Measurements from ENCODE around the gene MRPL2.
A peak's percentile ranks its signal among the peaks of the same experiment; 100 is the strongest.
"Not testable (repeated sequence)": the region's sequence is repeated elsewhere in the genome, so short reads cannot be mapped to it uniquely, and the experiment has no call there.

Gene MRPL2

GRCh38 chr6:43052225-43052841 lies 6.9 kb downstream of the MRPL2 start:
- DNase-seq, result no peak

- DNase-seq, result no peak
These were observed 8.3 kb downstream of the MRPL2 start for GRCh38 chr6:43050981-43051380.

DNA sequence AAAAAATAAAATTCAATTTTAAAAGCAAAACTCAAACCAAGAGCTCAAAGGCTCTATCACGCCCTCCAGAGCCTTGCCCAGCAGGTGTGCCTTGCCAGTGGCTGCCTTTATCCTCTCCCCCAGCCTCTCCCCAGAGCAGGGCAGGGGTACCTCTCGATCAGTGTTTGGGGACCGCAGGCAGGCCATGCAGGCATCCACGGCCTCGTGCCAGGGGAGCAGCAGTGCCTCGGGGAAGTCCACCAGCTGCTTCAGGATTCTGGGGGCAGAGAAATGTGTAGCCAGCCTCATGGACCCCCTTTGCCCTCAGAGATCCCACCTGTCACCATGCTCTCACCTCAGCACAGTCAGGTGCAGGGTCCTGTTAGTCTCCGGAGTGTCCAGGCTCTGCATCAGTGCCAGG lies 11.2 kb downstream of the MRPL2 start:
- no peak for DNase-seq

DNA sequence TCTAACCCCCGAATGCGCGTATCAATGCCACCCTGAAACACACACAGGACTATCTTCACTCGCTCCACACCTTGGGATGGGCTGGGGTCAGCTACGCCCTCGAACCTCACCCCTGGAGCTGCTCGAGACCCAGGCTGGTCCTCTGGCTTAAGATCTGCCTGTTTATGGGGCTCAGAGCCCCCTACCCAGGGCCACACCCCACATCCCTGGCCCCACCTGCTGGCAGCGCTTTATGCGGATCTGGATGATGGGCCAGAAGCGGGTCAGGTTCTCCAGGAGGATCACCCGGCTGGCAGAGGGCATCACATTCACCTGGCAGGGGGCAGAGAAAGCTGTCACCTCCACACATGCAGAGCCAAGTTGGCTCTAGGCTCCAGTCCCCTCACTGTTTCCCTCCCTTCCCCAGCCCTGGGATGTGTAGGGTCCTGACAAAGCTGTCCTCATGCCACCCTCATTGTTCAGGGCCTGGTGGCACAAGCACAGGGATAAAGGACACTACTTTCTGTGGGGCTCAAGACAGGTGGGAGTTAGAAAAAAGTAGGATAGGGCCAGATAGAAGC lies 13.8 kb downstream of the MRPL2 start:
- DNase-seq, result no peak

GRCh38 chr6:43043310-43043709 lies 15.9 kb downstream of the MRPL2 start:
- no peak for DNase-seq

- not testable (repeated sequence) for DNase-seq
These were observed 17.8 kb downstream of the MRPL2 start for GRCh38 chr6:43041475-43041874.

DNA sequence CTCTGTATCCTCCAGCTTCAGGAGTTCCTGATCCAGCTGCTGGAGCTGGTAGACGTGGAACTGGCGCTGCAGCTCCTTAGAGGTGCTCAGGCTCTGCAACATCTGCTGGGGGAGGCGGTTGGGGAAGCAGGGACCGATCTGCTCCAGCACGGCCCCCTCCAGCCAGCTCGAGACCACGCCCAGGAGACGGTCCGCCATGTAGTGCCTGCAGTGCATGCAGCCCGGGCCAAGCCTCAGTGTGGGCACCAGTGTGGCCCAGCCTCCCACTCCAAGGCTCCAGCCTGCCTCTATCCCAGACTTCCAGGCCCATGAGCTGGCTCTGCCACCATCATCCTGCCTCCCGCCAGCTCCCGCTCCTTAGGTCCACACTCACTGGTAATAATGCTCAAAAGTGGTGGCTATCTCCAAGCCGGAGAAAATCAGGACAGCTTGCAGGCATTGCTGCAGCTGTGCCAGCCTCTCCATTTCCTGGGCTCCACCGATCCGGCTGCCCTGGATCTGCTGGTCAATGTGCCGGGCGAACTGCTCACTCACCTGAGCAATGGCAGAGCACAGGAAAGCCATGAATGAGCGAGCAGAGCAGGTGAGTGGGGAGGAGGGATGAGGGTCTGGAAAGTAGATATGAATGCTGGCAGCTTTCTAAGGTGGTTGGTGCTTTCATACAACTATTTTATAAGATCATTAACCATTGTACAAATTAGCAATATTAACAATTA lies 18.5 kb downstream of the MRPL2 start:
- no peak for DNase-seq

DNA sequence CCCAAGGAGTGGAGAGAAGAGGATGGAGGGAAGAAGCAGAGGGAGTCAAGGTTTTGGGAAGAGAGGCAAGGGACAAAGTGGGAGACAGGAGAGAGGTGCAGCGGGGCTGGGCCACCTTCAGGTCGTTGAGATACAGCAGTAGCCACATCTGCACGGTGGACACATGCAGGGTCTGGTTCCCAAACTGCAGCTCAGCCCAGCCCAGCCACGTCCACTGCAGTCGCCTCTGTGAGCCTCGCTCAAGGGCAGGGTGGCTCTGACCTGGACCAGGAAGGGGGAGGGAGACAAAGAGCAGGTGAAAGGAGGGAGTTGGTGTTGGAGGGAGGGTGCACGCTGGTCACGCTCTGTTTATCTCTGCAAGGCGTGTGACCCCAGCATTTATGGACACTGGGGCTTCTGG lies 20.5 kb downstream of the MRPL2 start:
- no peak for DNase-seq

DNA sequence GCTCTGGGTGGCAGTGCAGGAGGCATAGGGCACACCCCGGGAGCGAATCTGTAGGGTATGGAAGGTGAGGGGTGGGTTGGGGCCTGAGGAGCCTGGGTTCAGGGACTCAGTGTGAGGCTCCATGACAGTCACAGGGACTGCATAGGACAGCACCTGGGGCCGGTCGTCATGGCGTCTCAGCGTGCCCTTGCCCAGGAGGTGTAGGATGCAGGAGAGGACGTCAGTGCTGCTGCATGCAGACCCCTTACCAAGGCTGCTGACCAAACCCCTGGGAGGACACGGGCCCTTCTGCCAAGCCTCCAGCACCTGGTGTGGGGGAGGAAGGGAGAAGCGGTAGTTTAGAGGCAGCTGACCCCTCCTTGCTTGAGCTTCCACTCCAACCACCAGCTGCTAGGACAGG lies 21.5 kb downstream of the MRPL2 start:
- DNase-seq, result no peak

- DNase-seq, result no peak
These were observed 22.0 kb downstream of the MRPL2 start for GRCh38 chr6:43037197-43037596.

- DNase-seq, result no peak
These were observed 22.5 kb downstream of the MRPL2 start for GRCh38 chr6:43036712-43037111.

DNA sequence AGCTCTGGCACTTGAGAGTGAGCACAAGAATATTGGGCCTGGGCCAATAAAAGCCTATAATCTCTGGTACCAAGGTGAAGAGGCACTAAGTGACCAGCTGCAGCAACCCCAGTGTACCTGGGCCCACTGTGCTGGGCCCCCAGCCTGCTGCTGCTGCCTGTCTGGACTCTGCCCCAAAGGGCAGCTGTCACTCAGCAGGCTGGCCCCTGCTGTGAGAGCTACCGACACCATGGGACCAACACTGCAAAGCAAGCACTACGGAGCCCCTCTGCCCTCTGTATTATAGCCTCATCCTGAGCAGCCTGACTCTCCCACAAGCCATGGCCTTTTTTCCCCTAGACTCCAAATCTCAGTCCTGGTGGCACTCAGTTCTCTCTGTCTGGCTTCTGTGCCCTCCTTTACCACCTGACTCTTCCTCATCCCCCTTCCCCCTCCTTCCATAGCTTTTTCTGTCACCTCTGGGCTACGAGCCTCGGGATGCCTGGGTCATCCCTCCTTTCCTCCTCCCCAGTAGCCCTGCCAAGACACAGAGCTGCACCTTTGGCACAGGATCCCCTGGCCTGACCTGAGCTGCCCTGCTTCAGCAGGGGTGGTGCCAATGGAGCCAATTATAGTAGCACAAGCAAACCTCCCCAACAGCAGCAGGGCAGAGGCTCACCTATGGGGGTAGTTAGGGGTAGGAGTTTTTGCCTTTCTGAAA lies 23.6 kb downstream of the MRPL2 start:
- no peak for DNase-seq

DNA sequence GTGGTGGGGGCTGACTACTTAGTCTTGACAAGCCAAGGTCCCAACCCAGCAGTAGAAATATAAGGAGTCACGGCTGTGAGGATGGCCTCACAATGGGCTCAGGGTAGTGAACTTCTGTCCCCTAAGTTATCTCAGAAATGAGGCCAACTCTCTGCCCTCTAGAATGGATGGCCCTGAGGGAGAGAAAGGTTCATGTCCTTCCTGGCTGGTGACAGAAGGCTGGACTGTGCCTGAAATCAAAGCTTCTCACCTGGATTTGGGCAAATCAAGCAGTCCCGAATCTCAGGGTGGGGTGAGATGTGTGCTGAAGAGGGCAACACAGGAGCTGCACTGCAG lies 25.1 kb downstream of the MRPL2 start:
- no peak for DNase-seq

GRCh38 chr6:43033496-43034189 lies 25.6 kb downstream of the MRPL2 start:
- no peak for DNase-seq

GRCh38 chr6:43032326-43032725 lies 26.9 kb downstream of the MRPL2 start:
- no peak for DNase-seq

DNA sequence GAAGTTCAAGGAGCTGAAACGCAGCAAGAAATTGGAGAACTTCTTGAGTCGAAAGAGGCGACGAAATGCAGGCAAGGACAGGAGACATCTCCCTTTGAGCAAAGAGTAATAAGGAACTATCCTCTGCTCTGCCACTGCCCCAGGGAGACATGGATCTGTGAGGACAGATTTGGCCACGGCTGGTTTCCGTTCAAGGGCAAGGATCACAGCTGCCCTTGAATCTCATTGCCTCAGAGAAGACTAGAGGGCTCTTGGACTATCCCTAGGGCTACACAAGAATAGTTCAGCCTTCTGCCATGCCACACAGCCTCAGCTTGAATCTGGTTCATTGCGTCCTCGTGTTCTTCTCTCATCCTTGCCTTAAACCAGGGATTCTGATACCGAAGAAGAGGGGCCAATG lies 30.1 kb downstream of the MRPL2 start:
- no peak for DNase-seq

- DNase-seq, result no peak
These were observed 32.9 kb downstream of the MRPL2 start for GRCh38 chr6:43026365-43026764.

DNA sequence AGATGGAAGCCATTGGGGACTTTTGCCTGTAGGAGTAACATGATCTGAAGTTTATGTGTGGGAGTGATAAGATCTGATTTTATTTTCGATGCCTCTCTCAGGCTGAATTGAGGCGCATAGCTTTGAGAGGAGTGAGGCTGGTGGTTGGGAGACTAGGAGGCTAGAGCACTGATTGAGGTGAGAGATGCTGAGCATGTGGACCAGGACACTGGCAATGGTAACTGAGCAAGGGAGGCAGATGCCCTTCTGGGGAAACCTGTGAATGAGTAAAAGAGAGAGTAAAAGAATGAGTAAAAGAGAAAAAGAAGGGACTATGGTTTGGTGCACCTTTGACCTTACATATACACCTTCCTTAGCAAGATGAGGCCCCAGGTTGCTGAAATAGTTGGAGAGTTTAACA lies 34.8 kb downstream of the MRPL2 start:
- DNase-seq, result no peak

GRCh38 chr6:43021270-43022047 lies 37.8 kb downstream of the MRPL2 start, which contains the start of gene RRP36:
Gene RRP36 (plus strand): TSS chr6:43021623. CDS start chr6:43021655, 32 bp downstream.
- DNase-seq, result peak; percentile 74

- no peak for DNase-seq
These were observed 38.4 kb downstream of the MRPL2 start for GRCh38 chr6:43020847-43021246.

DNA sequence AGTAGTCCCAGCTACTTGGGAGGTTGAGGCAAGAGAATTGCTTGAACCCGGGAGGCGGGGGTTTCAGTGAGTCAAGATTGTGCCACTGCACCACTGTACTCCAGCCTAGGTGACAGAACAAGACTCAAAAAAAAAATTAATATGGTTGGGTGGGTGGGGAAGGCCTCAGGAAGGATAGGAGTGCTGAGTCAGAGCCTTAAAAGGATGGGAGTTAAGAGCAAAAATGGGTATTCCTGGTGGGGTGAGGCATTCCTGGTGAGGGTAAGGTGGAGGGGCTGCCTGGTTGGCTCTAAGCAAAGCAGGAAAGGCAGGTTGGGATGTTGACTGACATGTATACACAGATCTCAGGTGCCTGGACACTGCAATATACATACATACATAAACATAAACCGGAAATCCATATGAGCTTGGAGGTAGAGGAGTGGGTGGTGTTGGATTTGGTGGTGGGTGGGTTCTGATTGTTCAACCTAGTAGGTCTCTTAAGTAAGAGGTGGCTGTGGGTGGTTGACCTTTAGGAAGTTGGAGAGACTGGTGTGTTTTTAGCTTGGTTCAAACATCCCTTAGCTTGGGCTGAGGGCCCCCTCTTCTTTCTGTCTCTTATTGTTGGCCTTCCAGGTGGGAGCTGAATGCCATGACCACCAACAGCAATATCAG lies 39.1 kb downstream of the MRPL2 start:
- DNase-seq, result no peak

GRCh38 chr6:43019152-43019551 lies 40.1 kb downstream of the MRPL2 start:
- DNase-seq, result no peak
